Measurements from ENCODE around the gene SCARB1. TPM values are rescaled to one million over a fixed set of nuclear protein-coding genes. Genes with fewer than 3 reads are reported as not detected.

SCARB1 gene
- total and polyA plus RNA-seq, 9 of the 15 experiments (the other 6 are each of a cell fraction or from before 2014, with no cell fraction given), result 0.56 to 157 (median 52.8) TPM

DNA sequence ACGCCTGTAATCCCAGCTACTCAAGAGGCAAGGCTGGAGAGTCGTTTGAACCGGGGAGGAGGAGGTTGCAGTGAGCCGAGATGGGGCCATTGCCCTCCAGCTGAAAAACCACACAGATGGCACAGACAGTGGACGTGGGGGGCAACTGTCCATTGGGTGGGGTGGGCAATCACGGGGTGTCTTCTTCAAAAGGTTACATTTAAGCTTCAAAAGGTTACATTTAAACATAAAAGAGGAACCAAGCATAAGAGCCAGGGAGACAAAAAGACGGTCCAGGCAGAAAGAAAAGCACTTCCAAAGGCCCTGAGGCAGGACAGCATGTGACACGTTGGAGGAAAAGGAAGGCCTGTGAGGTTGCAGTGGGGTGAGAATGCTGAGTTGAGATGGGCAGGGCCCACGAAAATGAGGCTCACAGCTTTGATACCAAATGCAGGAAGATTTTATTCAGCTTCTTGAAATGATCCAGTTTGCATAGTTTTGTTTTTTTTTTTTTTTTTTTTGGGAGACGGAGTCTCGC, 10.7 kb downstream of the SCARB1 start:
- peaks cover 87% of the 10 kb centered on the region for H3K79me2 ChIP-seq (ENCODE audit: control insufficient read depth, insufficient read depth, low read length)
- ChIA-PET CTCF (ENCODE audit: low intra/inter-chr PET ratio) (no interaction called here), POLR2A (interaction anchor here (0.6 kb wide), 1 partner anchor 127 kb away, joined by 3 read pairs; no protein-coding TSS in a partner anchor)
- H3K27me3 ChIP-seq (ENCODE audit: control insufficient read depth in 2 of 2, insufficient read depth in 2 of 2, low read length in 2 of 2), result no peaks in the 10 kb centered on the region
- H3K27ac ChIP-seq (ENCODE audit: extremely low read depth, low read depth, low read length), result no peak overlapping the region
- FAIRE-seq (no peak), ATAC-seq (no peak), DNase-seq (ENCODE audit: extremely low read depth in 1 of 4, low spot score in 3 of 4) (no peak)
- peaks cover 15% of the 10 kb centered on the region for H3K9me1 ChIP-seq (ENCODE audit: control insufficient read depth, insufficient read depth, low read length)
- intact Hi-C loops (cut with micrococcal nuclease), result no loop called here
- peaks cover 31% of the 10 kb centered on the region for H4K20me1 ChIP-seq (replicated peaks; ENCODE audit: control insufficient read depth, insufficient read depth, low read length)
- TF ChIP-seq RCOR1 (IDR thresholded peaks at IDR 0.05; ENCODE audit: borderline replicate concordance in 1 of 2, low read depth in 2 of 2, low read length in 2 of 2) (no peak), RBM39 (optimal IDR thresholded peaks at IDR 0.05; ENCODE audit: low read depth, low read length) (no peak)
- TF ChIP-seq, protein P1, sequence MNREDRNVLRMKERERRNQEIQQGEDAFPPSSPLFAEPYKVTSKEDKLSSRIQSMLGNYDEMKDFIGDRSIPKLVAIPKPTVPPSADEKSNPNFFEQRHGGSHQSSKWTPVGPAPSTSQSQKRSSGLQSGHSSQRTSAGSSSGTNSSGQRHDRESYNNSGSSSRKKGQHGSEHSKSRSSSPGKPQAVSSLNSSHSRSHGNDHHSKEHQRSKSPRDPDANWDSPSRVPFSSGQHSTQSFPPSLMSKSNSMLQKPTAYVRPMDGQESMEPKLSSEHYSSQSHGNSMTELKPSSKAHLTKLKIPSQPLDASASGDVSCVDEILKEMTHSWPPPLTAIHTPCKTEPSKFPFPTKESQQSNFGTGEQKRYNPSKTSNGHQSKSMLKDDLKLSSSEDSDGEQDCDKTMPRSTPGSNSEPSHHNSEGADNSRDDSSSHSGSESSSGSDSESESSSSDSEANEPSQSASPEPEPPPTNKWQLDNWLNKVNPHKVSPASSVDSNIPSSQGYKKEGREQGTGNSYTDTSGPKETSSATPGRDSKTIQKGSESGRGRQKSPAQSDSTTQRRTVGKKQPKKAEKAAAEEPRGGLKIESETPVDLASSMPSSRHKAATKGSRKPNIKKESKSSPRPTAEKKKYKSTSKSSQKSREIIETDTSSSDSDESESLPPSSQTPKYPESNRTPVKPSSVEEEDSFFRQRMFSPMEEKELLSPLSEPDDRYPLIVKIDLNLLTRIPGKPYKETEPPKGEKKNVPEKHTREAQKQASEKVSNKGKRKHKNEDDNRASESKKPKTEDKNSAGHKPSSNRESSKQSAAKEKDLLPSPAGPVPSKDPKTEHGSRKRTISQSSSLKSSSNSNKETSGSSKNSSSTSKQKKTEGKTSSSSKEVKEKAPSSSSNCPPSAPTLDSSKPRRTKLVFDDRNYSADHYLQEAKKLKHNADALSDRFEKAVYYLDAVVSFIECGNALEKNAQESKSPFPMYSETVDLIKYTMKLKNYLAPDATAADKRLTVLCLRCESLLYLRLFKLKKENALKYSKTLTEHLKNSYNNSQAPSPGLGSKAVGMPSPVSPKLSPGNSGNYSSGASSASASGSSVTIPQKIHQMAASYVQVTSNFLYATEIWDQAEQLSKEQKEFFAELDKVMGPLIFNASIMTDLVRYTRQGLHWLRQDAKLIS (CRISPR knock-in tag; IDR thresholded peaks at IDR 0.05), result no peak
- TF ChIP-seq, protein P2, sequence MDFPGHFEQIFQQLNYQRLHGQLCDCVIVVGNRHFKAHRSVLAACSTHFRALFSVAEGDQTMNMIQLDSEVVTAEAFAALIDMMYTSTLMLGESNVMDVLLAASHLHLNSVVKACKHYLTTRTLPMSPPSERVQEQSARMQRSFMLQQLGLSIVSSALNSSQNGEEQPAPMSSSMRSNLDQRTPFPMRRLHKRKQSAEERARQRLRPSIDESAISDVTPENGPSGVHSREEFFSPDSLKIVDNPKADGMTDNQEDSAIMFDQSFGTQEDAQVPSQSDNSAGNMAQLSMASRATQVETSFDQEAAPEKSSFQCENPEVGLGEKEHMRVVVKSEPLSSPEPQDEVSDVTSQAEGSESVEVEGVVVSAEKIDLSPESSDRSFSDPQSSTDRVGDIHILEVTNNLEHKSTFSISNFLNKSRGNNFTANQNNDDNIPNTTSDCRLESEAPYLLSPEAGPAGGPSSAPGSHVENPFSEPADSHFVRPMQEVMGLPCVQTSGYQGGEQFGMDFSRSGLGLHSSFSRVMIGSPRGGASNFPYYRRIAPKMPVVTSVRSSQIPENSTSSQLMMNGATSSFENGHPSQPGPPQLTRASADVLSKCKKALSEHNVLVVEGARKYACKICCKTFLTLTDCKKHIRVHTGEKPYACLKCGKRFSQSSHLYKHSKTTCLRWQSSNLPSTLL (IDR thresholded peaks at IDR 0.05), result no peak
- TF ChIP-seq, protein P3, sequence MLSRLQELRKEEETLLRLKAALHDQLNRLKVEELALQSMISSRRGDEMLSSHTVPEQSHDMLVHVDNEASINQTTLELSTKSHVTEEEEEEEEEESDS (CRISPR knock-in tag; IDR thresholded peaks at IDR 0.05), result no peak
- peak overlapping the region in 1 of 2 experiments; percentile 4; a peak in 1 of 4 replicates for H3K9ac ChIP-seq (ENCODE audit: insufficient read depth in 1 of 2, low read depth in 2 of 2, low read length in 2 of 2)
- no peak overlapping the region for H3K4me2 ChIP-seq (ENCODE audit: insufficient read depth, low read length)
- H3K4me3 ChIP-seq, result no peak overlapping the region
- H3K9me3 ChIP-seq (replicated peaks; ENCODE audit: control insufficient read depth, insufficient read depth, low read depth, low read length), result no peaks in the 10 kb centered on the region
- WGBS (ENCODE audit: insufficient coverage, low coverage, missing lambda C conversion rate), result 76% methylated on average over 9 of the region's 11 CpGs
- in situ Hi-C loops (cut with MboI), result no loop called here
- BruUV-seq (replicated peaks), result no TSS peak
- peaks cover 13 to 32% of the 10 kb centered on the region in 2 experiments for H3K4me1 ChIP-seq (replicated peaks in 1 of 2; ENCODE audit: control insufficient read depth in 2 of 2, insufficient read depth in 2 of 2, low read length in 2 of 2)
- peaks cover 84% of the 10 kb centered on the region; the same call in 2 of the 3 replicates for H3K36me3 ChIP-seq (ENCODE audit: control insufficient read depth, insufficient read depth, low read length)
- no peak overlapping the region for H2AFZ ChIP-seq (ENCODE audit: low read depth, low read length)
